Astrocyte (in vitro differentiated cells and primary cell): Measurements from ENCODE around the gene MYL6B.

ENCODE experiments used
- CTCF ChIP-seq: IDR thresholded peaks from 2 replicates; pipeline ENCODE4 v1.5.1; 2011; ENCODE audit warnings: low read depth, mild to moderate bottlenecking, inconsistent platforms, low read length, moderate library complexity; ENCODE audit not compliant: insufficient read depth
- EZH2 ChIP-seq: IDR thresholded peaks from 2 replicates; pipeline ENCODE4 v1.6.1; 2012; ENCODE audit warnings: mild to moderate bottlenecking, low read length, inconsistent platforms; ENCODE audit not compliant: insufficient read depth

GRCh38 chr12:56152132-56152755 is at the start of gene MYL6B:
- no peak for TF ChIP-seq CTCF
- TF ChIP-seq EZH2, result no peak
